Karpas-422 (cell line): ENCODE measurements around the gene BBS5. TPM values are rescaled to one million over a fixed set of nuclear protein-coding genes. Genes with fewer than 3 reads are reported as not detected.
A peak's percentile ranks its signal among the peaks of the same experiment; 100 is the strongest.

Experiments used
- DNase-seq: peaks from one replicate; pipeline ENCODE4 v3.0.0-alpha.2; 2015
- H2AFZ ChIP-seq: fragments of 200-600 bp; sonication (generic); 2 replicates; pipeline ENCODE4 v1.6.1; 2014; ENCODE audit warnings: antibody characterized with exemption, low read length, mixed read lengths
- H3K27ac ChIP-seq: fragments of 200-600 bp; sonication (generic); 2 replicates; pipeline ENCODE4 v1.5.1; 2014; ENCODE audit warnings: mild to moderate bottlenecking, low read length, moderate library complexity
- H3K27me3 ChIP-seq: fragments of 200-600 bp; sonication (generic); 2 replicates; pipeline ENCODE4 v1.6.1; 2014; ENCODE audit warnings: low read length, mixed read lengths
- H3K36me3 ChIP-seq: fragments of 200-600 bp; sonication (generic); 2 replicates; pipeline ENCODE4 v1.6.1; 2014; ENCODE audit warnings: low read length, mixed read lengths; ENCODE audit not compliant: insufficient read depth
- H3K4me1 ChIP-seq: fragments of 200-600 bp; sonication (generic); 2 replicates; pipeline ENCODE4 v1.6.1; 2014; ENCODE audit warnings: mild to moderate bottlenecking, low read length, mixed read lengths
- H3K4me2 ChIP-seq: fragments of 200-600 bp; sonication (generic); 2 replicates; pipeline ENCODE4 v1.6.1; 2014; ENCODE audit warnings: low read length, low read depth, mild to moderate bottlenecking; ENCODE audit not compliant: poor library complexity, severe bottlenecking
- H3K4me3 ChIP-seq: fragments of 200-600 bp; sonication (generic); 2 replicates; pipeline ENCODE4 v1.5.1; 2014; ENCODE audit warnings: mild to moderate bottlenecking, antibody characterized with exemption, low read length, mixed read lengths
- H3K79me2 ChIP-seq: fragments of 200-600 bp; sonication (generic); 2 replicates; pipeline ENCODE4 v1.6.1; 2014; ENCODE audit warnings: mild to moderate bottlenecking, low read length, mixed read lengths
- H3K9ac ChIP-seq: fragments of 200-600 bp; sonication (generic); 2 replicates; pipeline ENCODE4 v1.6.0; 2014; ENCODE audit warnings: low read length
- H3K9me2 ChIP-seq: fragments of 200-600 bp; sonication (generic), shearing (Covaris generic); replicated peaks from 2 replicates; pipeline ENCODE4 v1.6.0; 2014; ENCODE audit warnings: mild to moderate bottlenecking, low read length, moderate library complexity; ENCODE audit not compliant: insufficient read depth
- H3K9me3 ChIP-seq: fragments of 300-700, 200-600 bp; sonication (generic); 2 replicates; pipeline ENCODE4 v1.6.1; 2014; ENCODE audit warnings: low read length, mixed read lengths
- H4K20me1 ChIP-seq: fragments of 200-600 bp; sonication (generic); 2 replicates; pipeline ENCODE4 v1.6.1; 2014; ENCODE audit warnings: mild to moderate bottlenecking, antibody characterized with exemption, low read length, low read depth; ENCODE audit not compliant: insufficient read depth
- total RNA-seq: library from RNA; depleted of rRNA; stranded (reverse); fragments of >200 nt; shearing (Covaris generic); gene quantifications from 2 replicates; pipeline ENCODE4 v1.2.3, GENCODE V29; 2014; ENCODE audit warnings: low replicate concordance

Gene BBS5
- total RNA-seq, 1 experiment from 2014 or later, result 2.0 TPM

DNA sequence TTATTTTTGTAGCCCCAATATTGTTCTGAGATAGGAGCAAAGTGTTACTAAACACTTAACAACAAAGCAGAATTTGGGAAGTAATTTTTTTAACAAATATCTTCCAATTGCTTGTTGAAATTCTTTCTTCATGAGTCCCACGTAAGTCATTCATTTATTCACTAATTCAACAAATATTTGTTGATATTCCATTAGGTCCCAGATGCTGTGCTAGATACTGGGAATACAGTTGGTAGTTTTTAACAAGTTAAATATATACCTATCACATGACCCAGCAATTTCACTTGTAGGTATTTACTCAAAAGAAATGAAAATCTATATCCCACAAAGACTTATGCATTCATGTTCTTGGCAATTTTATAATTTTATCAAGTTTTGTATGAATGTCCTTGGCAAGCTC, 7.0 kb upstream of the BBS5 start:
- H2AFZ ChIP-seq, result no peak overlapping the region
- H3K4me1 ChIP-seq, result no peaks in the 10 kb centered on the region
- H3K9me3 ChIP-seq, result no peaks in the 10 kb centered on the region
- no peak overlapping the region for H3K4me3 ChIP-seq
- no peak overlapping the region for H3K27ac ChIP-seq
- no peaks in the 10 kb centered on the region for H3K27me3 ChIP-seq
- no peak overlapping the region for H3K4me2 ChIP-seq
- no peaks in the 10 kb centered on the region for H3K36me3 ChIP-seq
- H3K79me2 ChIP-seq, result no peaks in the 10 kb centered on the region
- no peak for DNase-seq
- H4K20me1 ChIP-seq, result no peaks in the 10 kb centered on the region
- H3K9ac ChIP-seq, result no peak overlapping the region
- no peaks in the 10 kb centered on the region for H3K9me2 ChIP-seq

DNA sequence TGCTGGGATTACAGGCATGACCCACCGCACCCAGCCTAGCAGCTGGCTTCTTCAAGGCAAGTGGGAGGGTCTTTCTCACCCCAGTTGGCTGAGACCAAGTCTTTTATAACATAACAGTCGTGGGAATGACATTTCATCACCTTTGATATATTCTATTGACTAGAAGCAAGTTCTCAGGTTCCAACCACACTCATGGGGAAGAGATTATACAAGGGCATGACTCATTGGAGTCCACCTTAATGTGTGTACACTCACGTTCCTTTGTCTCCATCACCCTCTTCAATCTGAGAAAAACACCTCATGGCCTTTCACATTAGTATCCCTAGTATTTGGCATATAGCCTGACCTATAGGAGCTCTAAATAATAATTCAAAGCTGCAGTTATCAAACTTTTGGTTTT, 2.8 kb upstream of the BBS5 start:
- Histone ChIP-seq H3K4me2 (no peak overlapping the region), H3K4me3 (no peak overlapping the region), H3K79me2 (peaks cover 7% of the 10 kb centered on the region), H3K9me3 (no peaks in the 10 kb centered on the region), H3K36me3 (no peaks in the 10 kb centered on the region), H3K9ac (no peak overlapping the region), H3K4me1 (peaks cover 8% of the 10 kb centered on the region), H3K27me3 (no peaks in the 10 kb centered on the region), H3K9me2 (no peaks in the 10 kb centered on the region), H4K20me1 (no peaks in the 10 kb centered on the region), H2AFZ (no peak overlapping the region), H3K27ac (no peak overlapping the region)
- no peak for DNase-seq

DNA sequence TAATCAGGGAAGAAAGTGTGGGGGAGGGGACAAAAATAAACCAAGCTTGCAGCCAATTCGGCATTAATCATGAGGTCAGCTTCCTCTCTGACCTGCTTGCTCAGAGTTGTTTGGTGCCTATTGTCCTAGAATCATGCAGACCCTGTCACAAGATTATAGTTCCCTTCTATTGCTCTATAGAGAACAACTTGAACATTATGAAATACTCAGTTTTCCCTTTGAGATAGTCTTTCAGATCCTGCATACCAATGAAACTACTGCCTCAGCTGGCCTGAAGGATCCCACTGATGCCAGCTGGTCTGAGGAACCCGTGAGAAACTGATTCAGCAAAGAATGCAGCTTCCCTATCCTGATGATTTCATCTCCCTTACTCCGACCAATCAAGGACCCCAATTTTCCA, 955 bp upstream of the BBS5 start:
- Histone ChIP-seq H3K4me2 (no peak overlapping the region), H4K20me1 (no peaks in the 10 kb centered on the region), H3K9me3 (no peaks in the 10 kb centered on the region), H3K79me2 (peaks cover 7% of the 10 kb centered on the region), H3K27me3 (no peaks in the 10 kb centered on the region), H3K9ac (no peak overlapping the region), H3K36me3 (no peaks in the 10 kb centered on the region), H3K4me3 (no peak overlapping the region), H3K9me2 (no peaks in the 10 kb centered on the region), H2AFZ (no peak overlapping the region), H3K4me1 (peaks cover 8% of the 10 kb centered on the region), H3K27ac (no peak overlapping the region)
- no peak for DNase-seq

DNA sequence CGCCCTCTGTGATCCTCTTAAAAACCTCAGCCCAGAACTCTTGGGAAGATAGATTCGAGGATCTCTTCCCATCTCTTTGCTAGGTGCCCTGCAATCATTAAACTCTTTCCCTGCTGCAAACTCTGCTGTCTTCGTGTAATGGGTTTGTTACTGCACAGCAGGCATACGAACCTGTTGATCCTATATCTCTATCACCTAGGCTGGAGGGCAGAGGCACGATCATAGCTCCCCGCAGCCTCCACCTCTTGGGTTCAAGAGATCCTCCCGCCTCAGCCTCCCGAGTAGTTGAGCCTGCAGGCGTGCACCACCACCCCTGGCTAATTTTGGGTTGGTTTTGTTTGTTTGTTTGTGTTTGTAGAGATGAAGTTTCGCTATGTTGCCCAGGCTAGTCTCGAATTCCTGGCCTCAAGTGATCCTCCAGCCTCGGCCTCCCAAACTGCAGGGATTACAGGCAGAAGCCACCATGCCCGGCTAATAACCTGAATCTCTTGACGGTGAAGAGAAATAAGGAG, 493 bp upstream of the BBS5 start:
- Histone ChIP-seq H3K36me3 (no peaks in the 10 kb centered on the region), H4K20me1 (no peaks in the 10 kb centered on the region), H3K9me3 (no peaks in the 10 kb centered on the region), H3K4me2 (peak overlapping the region; percentile 70), H3K9ac (peak overlapping the region; percentile 80), H3K27ac (no peak overlapping the region), H3K27me3 (no peaks in the 10 kb centered on the region), H2AFZ (peak overlapping the region; percentile 83), H3K4me1 (peaks cover 8% of the 10 kb centered on the region), H3K4me3 (peak overlapping the region; percentile 75), H3K9me2 (no peaks in the 10 kb centered on the region), H3K79me2 (peaks cover 7% of the 10 kb centered on the region)
- DNase-seq, result no peak

DNA sequence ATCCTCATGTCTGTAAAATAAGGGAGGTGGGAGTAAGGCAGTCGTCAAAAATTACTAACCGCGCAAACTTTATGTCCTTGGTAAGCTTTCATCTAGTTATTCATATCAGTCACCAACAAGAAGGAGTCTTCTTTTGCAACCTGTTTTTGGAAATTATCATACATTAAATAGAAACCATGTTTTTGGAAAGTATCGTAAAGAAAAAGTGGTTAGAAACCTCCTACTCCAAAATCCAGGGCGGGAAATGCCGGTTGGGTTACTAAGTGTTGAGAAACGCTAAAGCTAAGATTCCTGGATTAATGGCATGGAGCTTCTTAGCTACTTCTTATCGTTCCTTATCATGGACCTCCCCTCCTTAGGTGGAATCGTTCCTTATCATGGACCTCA, 778 bp downstream of the BBS5 start:
- H2AFZ ChIP-seq, result 0 out of 2 replicates have a peak overlapping the region, but pooled peaks have one; percentile 48

DNA sequence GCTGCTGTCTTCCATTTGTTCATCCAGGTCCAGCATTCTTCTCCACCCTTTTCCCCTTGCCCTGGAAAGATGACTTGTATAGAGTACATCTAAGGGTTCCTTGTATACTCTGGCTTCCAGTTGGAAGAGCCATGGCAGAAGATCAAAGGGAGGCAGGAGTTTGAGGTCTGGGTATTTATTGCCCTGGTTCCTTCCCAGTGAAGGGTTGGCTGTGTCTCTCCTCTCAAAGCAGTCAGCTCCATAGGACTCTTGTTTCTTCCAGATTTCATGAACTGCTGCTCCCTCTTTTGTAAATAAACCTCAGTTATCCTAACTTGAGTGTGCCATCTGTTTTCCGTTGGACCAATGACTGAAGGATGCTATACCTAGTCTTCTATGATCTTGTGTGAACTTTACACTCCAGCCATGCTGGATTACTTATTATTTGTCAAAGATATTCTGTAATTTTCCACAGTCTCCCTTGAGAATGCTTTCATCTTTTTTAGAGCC, 6.4 kb downstream of the BBS5 start:
- no peak for DNase-seq
- Histone ChIP-seq H3K4me3 (no peak overlapping the region), H3K4me1 (no peaks in the 10 kb centered on the region), H3K36me3 (peaks cover 2% of the 10 kb centered on the region; the same call in 1 of the 2 replicates), H2AFZ (no peak overlapping the region), H3K9me3 (no peaks in the 10 kb centered on the region; the same call in 1 of the 2 replicates), H3K4me2 (no peak overlapping the region), H3K27me3 (no peaks in the 10 kb centered on the region), H3K9me2 (no peaks in the 10 kb centered on the region), H3K9ac (no peak overlapping the region), H3K79me2 (no peaks in the 10 kb centered on the region), H3K27ac (no peak overlapping the region), H4K20me1 (no peaks in the 10 kb centered on the region)

More for the DNA sequence above, 778 bp downstream of the BBS5 start:
- Histone ChIP-seq H3K36me3 (no peaks in the 10 kb centered on the region), H4K20me1 (no peaks in the 10 kb centered on the region), H3K79me2 (peaks cover 7% of the 10 kb centered on the region), H3K9me2 (no peaks in the 10 kb centered on the region), H3K9me3 (no peaks in the 10 kb centered on the region), H3K27ac (no peak overlapping the region), H3K4me1 (peaks cover 8% of the 10 kb centered on the region), H3K4me2 (peak overlapping the region; percentile 70), H3K9ac (peak overlapping the region; percentile 80), H3K4me3 (peak overlapping the region; percentile 75), H3K27me3 (no peaks in the 10 kb centered on the region)
- DNase-seq, result no peak

DNA sequence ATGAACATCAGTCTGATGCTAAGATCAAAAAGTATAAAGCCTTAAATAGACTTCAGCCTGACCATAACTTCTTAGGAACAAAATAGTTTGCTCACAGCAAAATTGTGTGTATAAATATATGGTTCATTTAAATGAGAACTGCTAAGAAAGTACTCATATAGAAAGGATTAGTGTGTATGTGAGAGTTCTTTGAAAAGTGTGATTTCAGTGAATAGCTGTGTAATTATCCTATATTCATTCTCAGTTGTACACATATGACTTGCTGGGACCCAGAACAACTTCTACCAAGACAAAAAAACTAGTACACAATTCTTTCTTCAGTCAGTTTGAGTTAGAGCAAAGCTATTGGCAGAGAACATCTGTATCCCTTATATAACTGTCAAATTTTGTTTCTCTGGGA, 7.2 kb downstream of the BBS5 start:
- H3K4me3 ChIP-seq, result no peak overlapping the region
- no peak for DNase-seq
- H3K9me3 ChIP-seq, result no peaks in the 10 kb centered on the region; the same call in 1 of the 2 replicates
- H2AFZ ChIP-seq, result no peak overlapping the region
- no peaks in the 10 kb centered on the region for H3K79me2 ChIP-seq
- H4K20me1 ChIP-seq, result no peaks in the 10 kb centered on the region
- peaks cover 5% of the 10 kb centered on the region; the same call in 1 of the 2 replicates for H3K36me3 ChIP-seq
- H3K4me2 ChIP-seq, result no peak overlapping the region
- no peaks in the 10 kb centered on the region for H3K4me1 ChIP-seq
- H3K9me2 ChIP-seq, result no peaks in the 10 kb centered on the region
- H3K27me3 ChIP-seq, result no peaks in the 10 kb centered on the region
- no peak overlapping the region for H3K9ac ChIP-seq
- no peak overlapping the region for H3K27ac ChIP-seq

DNA sequence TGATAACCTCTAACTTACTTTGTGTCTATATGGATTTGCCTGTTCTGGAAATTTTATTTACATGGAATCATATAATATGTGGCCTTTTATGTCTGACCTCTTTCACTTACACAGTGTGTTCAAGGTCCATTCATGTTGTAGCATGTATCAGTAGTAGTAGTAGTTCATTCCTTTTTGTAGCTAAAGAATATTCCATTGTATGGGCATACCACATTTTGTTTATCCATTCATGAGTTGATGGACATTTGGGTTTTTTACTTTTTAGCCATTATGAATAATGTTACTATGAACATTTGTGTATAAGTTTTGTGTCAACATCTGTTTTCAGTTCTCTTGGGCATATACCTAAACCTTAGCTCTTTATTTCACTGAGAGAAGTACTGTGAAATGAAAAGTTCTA, 11.5 kb downstream of the BBS5 start:
- Histone ChIP-seq H3K9me2 (no peaks in the 10 kb centered on the region), H3K9ac (no peak overlapping the region), H4K20me1 (no peaks in the 10 kb centered on the region), H3K36me3 (peaks cover 5% of the 10 kb centered on the region; the same call in 1 of the 2 replicates), H3K27me3 (no peaks in the 10 kb centered on the region), H3K4me1 (no peaks in the 10 kb centered on the region), H3K9me3 (no peaks in the 10 kb centered on the region; the same call in 1 of the 2 replicates), H2AFZ (no peak overlapping the region), H3K4me3 (no peak overlapping the region), H3K79me2 (no peaks in the 10 kb centered on the region), H3K4me2 (no peak overlapping the region), H3K27ac (no peak overlapping the region)
- DNase-seq, result no peak
